LNCAP (cell line): Measurements from ENCODE around the gene ARHGAP8.

Source experiments
- CTCF ChIP-seq: fragments of 450-650 bp; IDR thresholded peaks from 2 replicates; pipeline ENCODE4 v1.5.1; 2017; ENCODE audit warnings: mild to moderate bottlenecking

Gene ARHGAP8

GRCh38 chr22:44795701-44796630 lies 43.6 kb downstream of the ARHGAP8 start:
- no peak for TF ChIP-seq CTCF

- TF ChIP-seq CTCF, result no peak
Measured at GRCh38 chr22:44797181-44797725, 44.9 kb downstream of the ARHGAP8 start.

- no peak for TF ChIP-seq CTCF
Measured at GRCh38 chr22:44799077-44799945, 46.9 kb downstream of the ARHGAP8 start.

- TF ChIP-seq CTCF, result no peak
Measured at GRCh38 chr22:44801476-44801875, 49.1 kb downstream of the ARHGAP8 start.

- no peak for TF ChIP-seq CTCF
Measured at GRCh38 chr22:44802071-44802700, 49.8 kb downstream of the ARHGAP8 start.

- no peak for TF ChIP-seq CTCF
Measured at GRCh38 chr22:44802956-44803355, 50.6 kb downstream of the ARHGAP8 start.

GRCh38 chr22:44804327-44804726 lies 52.0 kb downstream of the ARHGAP8 start:
- TF ChIP-seq CTCF, result no peak
